CD4-positive, alpha-beta T cell (primary cell): ENCODE results near the gene CCDC85A. TPM values are rescaled to one million over a fixed set of nuclear protein-coding genes. Genes with fewer than 3 reads are reported as not detected.

Experiments used
- ATAC-seq: fragments of 200-7000 bp; cut with Tn5 transposase; one replicate; pipeline ENCODE4 v1.10.0; 2022; ENCODE audit warnings: mild to moderate bottlenecking; ENCODE audit not compliant: poor library complexity
- CTCF ChIA-PET: fragments of 350-600 bp; sonication (Branson Sonifier 250); formaldehyde crosslinking; loops from one replicate; lab custom pipeline; 2021; ENCODE audit warnings: antibody characterized with exemption, inconsistent platforms; lab: Charles Lee
- POLR2A ChIA-PET: fragments of 350-600 bp; sonication (Branson Sonifier 250); formaldehyde crosslinking; loops from one replicate; lab custom pipeline; 2021; ENCODE audit warnings: antibody characterized with exemption, inconsistent platforms; lab: Charles Lee
- DNase-seq, 14 experiments: peaks; one replicate each; pipeline ENCODE4 v3.0.0-alpha.2; 2013 to 2020; ENCODE audit warnings: mixed read lengths in 2 of 14
- H3K27ac ChIP-seq, 2 donors: one replicate each; pipeline versions ENCODE4 v1.5.1 to v1.7.0; 2013; ENCODE audit warnings: low read length in 2 of 2, low read depth in 1 of 2, mild to moderate bottlenecking in 1 of 2
- H3K27me3 ChIP-seq, 2 experiments: 1 replicate in 1 of 2; 2 replicates in 1 of 2; pipeline versions ENCODE4 v1.6.1 to v1.7.0; 2013; ENCODE audit warnings: low read length in 2 of 2, control low read depth in 1 of 2, mild to moderate bottlenecking in 1 of 2, moderate library complexity in 1 of 2; ENCODE audit not compliant: insufficient read depth in 2 of 2, control insufficient read depth in 1 of 2
- H3K36me3 ChIP-seq: one replicate; pipeline ENCODE4 v1.6.1; 2013; ENCODE audit warnings: low read length, control low read depth; ENCODE audit not compliant: insufficient read depth
- H3K4me1 ChIP-seq: one replicate; pipeline ENCODE4 v1.6.1; 2013; ENCODE audit warnings: low read length, control low read depth; ENCODE audit not compliant: insufficient read depth
- H3K4me3 ChIP-seq: one replicate; pipeline ENCODE4 v1.5.1; 2013; ENCODE audit warnings: mild to moderate bottlenecking, low read length, moderate library complexity
- H3K9me3 ChIP-seq, 2 experiments: 1 replicate in 1 of 2; 2 replicates in 1 of 2; pipeline versions ENCODE4 v1.6.1 to v1.7.0; 2013; ENCODE audit warnings: low read length in 2 of 2, mild to moderate bottlenecking in 2 of 2, control low read depth in 1 of 2, moderate library complexity in 1 of 2; ENCODE audit not compliant: control insufficient read depth in 1 of 2, insufficient read depth in 1 of 2
- H3K27ac Mint-ChIP-seq: one replicate; pipeline ENCODE4 v1.8.0; 2020; ENCODE audit warnings: mixed read lengths
- H3K27me3 Mint-ChIP-seq: one replicate; pipeline ENCODE4 v1.8.0; 2021; ENCODE audit warnings: mixed read lengths
- H3K36me3 Mint-ChIP-seq: one replicate; pipeline ENCODE4 v1.8.0; 2021; ENCODE audit warnings: low read depth, mixed read lengths
- H3K4me1 Mint-ChIP-seq: one replicate; pipeline ENCODE4 v1.8.0; 2021; ENCODE audit warnings: low read depth, mixed read lengths
- H3K4me3 Mint-ChIP-seq: one replicate; pipeline ENCODE4 v1.8.0; 2020; ENCODE audit warnings: mild to moderate bottlenecking, mixed read lengths
- H3K9me3 Mint-ChIP-seq: one replicate; pipeline ENCODE4 v1.8.0; 2020; ENCODE audit warnings: mixed read lengths
- CTCF ChIP-seq: fragments of 200-600 bp; IDR thresholded peaks from one replicate; pipeline ENCODE4 v1.8.0; 2022; ENCODE audit warnings: antibody characterized with exemption, mild to moderate bottlenecking
- intact Hi-C, 2 experiments: fragments of 100-400 bp; cut with DNase I in 1 of 2; cut with micrococcal nuclease in 1 of 2; formaldehyde crosslinking; loops; one replicate each; pipeline versions ENCODE4 v1.15.1 to v1.9.0; 2023 to 2025; cut with DNase I, micrococcal nuclease
- total RNA-seq, 174 experiments: library from RNA in 2 of 174; stranded (reverse) in 2 of 174; gene quantifications; one replicate each; pipeline ENCODE4 v1.2.3 and lab custom pipeline; 2021 to 2026

CCDC85A gene
- total RNA-seq, 2 experiments from 2014 or later, result not detected

GRCh38 chr2:56348392-56349210 lies 164.8 kb downstream of the CCDC85A start:
- Histone ChIP-seq H3K27ac (no peak overlapping the region), H3K27me3 (no peaks in the 10 kb centered on the region), H3K4me1 (no peaks in the 10 kb centered on the region), H3K9me3 (no peaks in the 10 kb centered on the region), H3K4me3 (no peak overlapping the region), H3K36me3 (no peaks in the 10 kb centered on the region)
- H3K9me3 Mint-ChIP-seq, result no peaks in the 10 kb centered on the region
- H3K36me3 Mint-ChIP-seq, result no peaks in the 10 kb centered on the region
- POLR2A ChIA-PET, result no interaction called here
- intact Hi-C loops, result no loop called here
- TF ChIP-seq CTCF, result no peak
- H3K4me3 Mint-ChIP-seq, result no peak overlapping the region
- DNase-seq, result no peak
- no peak overlapping the region for H3K27ac Mint-ChIP-seq
- H3K27me3 Mint-ChIP-seq, result no peaks in the 10 kb centered on the region
- no peaks in the 10 kb centered on the region for H3K4me1 Mint-ChIP-seq
- CTCF ChIA-PET, result no interaction called here
- no peak for ATAC-seq

GRCh38 chr2:56357655-56358295 lies 174.0 kb downstream of the CCDC85A start:
- POLR2A ChIA-PET, result no interaction called here
- intact Hi-C loops, result no loop called here
- no peak for ATAC-seq

GRCh38 chr2:56361844-56362243 lies 178.1 kb downstream of the CCDC85A start:
- Mint-ChIP-seq H3K4me1 (no peaks in the 10 kb centered on the region), H3K27ac (no peak overlapping the region), H3K4me3 (no peak overlapping the region), H3K27me3 (no peaks in the 10 kb centered on the region), H3K9me3 (peaks cover 16% of the 10 kb centered on the region), H3K36me3 (no peaks in the 10 kb centered on the region)
- no peak overlapping the region for H3K4me3 ChIP-seq
- TF ChIP-seq CTCF, result no peak
- H3K4me1 ChIP-seq, result no peaks in the 10 kb centered on the region
- intact Hi-C loops, result no loop called here
- DNase-seq (no peak), ATAC-seq (no peak)
- H3K36me3 ChIP-seq, result no peaks in the 10 kb centered on the region
- H3K27ac ChIP-seq, result no peak overlapping the region
- H3K9me3 ChIP-seq, result peaks cover 0 to 6% of the 10 kb centered on the region in 2 experiments
- ChIA-PET POLR2A (no interaction called here), CTCF (no interaction called here)
- no peaks in the 10 kb centered on the region for H3K27me3 ChIP-seq

More at GRCh38 chr2:56357655-56358295, 174.0 kb downstream of the CCDC85A start:
- no peaks in the 10 kb centered on the region for H3K27me3 ChIP-seq
- Mint-ChIP-seq H3K27ac (no peak overlapping the region), H3K36me3 (no peaks in the 10 kb centered on the region), H3K27me3 (no peaks in the 10 kb centered on the region), H3K4me1 (no peaks in the 10 kb centered on the region), H3K9me3 (peaks cover 6% of the 10 kb centered on the region), H3K4me3 (no peak overlapping the region)
- DNase-seq, result no peak
- peaks cover 0 to 9% of the 10 kb centered on the region in 2 experiments for H3K9me3 ChIP-seq
- H3K4me3 ChIP-seq, result no peak overlapping the region
- no peaks in the 10 kb centered on the region for H3K36me3 ChIP-seq
- H3K27ac ChIP-seq, result no peak overlapping the region
- no peak for TF ChIP-seq CTCF
- no peaks in the 10 kb centered on the region for H3K4me1 ChIP-seq
- CTCF ChIA-PET, result no interaction called here
